ENCODE results near the gene PKNOX2. TPM values are rescaled to one million over a fixed set of nuclear protein-coding genes. Genes with fewer than 3 reads are reported as not detected.

PKNOX2 gene
- total RNA-seq, 4 donors from 2014 or later = 1.2 to 5.7 (median 2.2) TPM

DNA sequence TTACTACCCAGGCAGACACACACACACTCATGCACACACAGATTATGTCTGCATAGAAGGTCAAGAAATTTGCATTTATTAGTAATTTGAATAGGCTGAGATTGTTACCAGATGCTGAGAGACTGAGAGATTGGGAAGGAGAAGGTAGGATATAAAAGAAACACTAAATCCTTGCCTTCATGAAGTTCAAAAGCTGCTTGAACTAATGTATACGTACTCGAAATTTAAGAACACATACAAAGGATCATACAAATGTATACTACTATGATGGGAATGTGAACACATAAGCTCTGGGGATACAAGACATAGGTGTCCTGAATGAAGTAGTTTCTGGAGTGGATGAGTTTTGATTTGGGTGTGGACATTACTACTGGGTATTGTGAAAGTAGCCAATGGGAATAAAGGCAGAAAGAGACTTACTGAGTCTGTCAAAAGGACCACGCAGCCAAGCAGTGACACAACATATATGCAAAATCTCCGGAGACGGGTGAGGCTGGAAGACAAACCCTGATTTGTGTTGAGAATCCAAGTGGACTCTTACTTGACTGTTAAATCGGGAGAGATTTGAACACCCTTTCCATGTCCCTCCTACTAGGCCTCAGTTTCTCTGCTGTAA, 7.3 kb upstream of the PKNOX2 start:
- 86 to 92% methylated on average over 6 of the region's 6 CpGs for WGBS, 2 donors (ENCODE audit: low coverage in 1 of 2)
- H3K27ac ChIP-seq = no peak overlapping the region
- no peak for ATAC-seq
- TF ChIP-seq POLR2AphosphoS5 (IDR thresholded peaks at IDR 0.05) (no peak), EP300 (IDR thresholded peaks at IDR 0.05) (no peak), POLR2A (IDR thresholded peaks at IDR 0.05) (no peak)
- TF ChIP-seq, protein P1, sequence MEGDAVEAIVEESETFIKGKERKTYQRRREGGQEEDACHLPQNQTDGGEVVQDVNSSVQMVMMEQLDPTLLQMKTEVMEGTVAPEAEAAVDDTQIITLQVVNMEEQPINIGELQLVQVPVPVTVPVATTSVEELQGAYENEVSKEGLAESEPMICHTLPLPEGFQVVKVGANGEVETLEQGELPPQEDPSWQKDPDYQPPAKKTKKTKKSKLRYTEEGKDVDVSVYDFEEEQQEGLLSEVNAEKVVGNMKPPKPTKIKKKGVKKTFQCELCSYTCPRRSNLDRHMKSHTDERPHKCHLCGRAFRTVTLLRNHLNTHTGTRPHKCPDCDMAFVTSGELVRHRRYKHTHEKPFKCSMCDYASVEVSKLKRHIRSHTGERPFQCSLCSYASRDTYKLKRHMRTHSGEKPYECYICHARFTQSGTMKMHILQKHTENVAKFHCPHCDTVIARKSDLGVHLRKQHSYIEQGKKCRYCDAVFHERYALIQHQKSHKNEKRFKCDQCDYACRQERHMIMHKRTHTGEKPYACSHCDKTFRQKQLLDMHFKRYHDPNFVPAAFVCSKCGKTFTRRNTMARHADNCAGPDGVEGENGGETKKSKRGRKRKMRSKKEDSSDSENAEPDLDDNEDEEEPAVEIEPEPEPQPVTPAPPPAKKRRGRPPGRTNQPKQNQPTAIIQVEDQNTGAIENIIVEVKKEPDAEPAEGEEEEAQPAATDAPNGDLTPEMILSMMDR (IDR thresholded peaks at IDR 0.05) = no peak
- peaks cover 15% of the 10 kb centered on the region for H3K27me3 ChIP-seq
- H3K4me1 ChIP-seq = no peaks in the 10 kb centered on the region
- H3K9me3 ChIP-seq = no peaks in the 10 kb centered on the region
- H3K36me3 ChIP-seq = no peaks in the 10 kb centered on the region
- no peak overlapping the region for H3K4me3 ChIP-seq

DNA sequence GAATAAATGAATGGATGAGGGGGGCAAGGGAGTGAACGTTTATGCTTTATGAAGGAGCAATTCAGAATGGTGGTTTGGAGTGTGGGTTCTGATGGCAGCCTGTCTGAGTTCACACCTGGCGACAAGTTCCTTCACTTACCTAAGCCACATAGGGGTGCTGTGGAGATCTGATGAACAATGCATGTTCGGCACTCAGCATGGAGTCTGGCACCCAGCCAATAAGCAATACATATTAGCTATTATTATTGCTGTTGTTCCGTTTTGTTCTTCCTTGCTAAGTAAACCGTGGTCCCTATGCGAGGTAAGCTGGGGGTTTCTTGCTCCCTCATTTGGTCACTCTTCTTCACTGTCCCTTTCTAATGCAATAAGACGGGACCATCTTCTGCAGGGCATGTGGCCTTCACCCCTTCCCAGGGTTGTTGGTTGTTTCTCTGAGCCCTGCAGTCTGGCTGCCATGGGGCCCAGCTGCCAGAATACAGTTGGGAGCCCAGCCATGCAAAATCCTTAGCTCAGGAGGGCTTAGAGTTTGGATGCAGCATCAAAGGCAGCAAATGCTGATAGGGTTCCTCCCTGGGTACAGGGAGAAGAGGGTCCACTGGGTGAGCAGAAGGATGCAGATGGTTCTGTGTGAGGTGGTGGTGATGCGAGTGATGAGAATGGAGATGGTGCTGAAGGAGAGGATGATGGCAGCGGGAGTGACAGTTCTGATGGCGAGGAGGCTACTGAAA, 6.4 kb upstream of the PKNOX2 start:
- no peak for ATAC-seq
- 83 to 88% methylated on average over 8 to 10 of the region's 10 CpGs for WGBS, 2 donors (ENCODE audit: low coverage in 1 of 2)

DNA sequence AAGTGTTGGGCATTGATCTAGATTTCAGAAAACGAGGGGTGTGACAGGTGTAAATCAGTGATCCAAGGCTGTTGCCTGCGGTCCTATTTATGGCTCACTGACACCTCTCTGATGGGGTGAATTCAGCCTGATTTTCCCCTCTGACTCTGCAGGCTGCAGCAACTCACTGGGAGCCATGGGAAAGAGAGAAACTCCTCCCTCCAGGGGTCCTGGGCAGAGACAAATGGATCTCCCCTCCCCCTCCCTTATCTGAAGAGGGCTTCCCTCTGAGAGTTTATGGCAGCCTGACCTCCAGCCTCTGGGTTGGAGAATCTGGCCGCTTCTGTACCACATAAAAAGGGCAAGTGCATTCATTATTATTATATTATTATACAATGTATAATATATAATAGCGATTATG, 1.8 kb upstream of the PKNOX2 start:
- Histone ChIP-seq H3K4me3 (no peak overlapping the region), H3K27ac (no peak overlapping the region), H3K9me3 (no peaks in the 10 kb centered on the region), H3K4me1 (peaks cover 0 to 33% (median 0%) of the 10 kb centered on the region in 3 donors), H3K36me3 (no peaks in the 10 kb centered on the region), H3K27me3 (no peaks in the 10 kb centered on the region)
- 74 to 81% methylated on average over 3 to 4 of the region's 4 CpGs for WGBS, 2 donors (ENCODE audit: low coverage in 1 of 2)
- ATAC-seq = no peak
- TF ChIP-seq POLR2AphosphoS5 (IDR thresholded peaks at IDR 0.05) (no peak), EP300 (IDR thresholded peaks at IDR 0.05) (no peak), POLR2A (IDR thresholded peaks at IDR 0.05) (no peak)
- TF ChIP-seq, protein P1 (IDR thresholded peaks at IDR 0.05) = no peak

More for the DNA sequence above, 6.4 kb upstream of the PKNOX2 start:
- Histone ChIP-seq H3K36me3 (no peaks in the 10 kb centered on the region), H3K4me3 (no peak overlapping the region), H3K27me3 (peaks cover 15% of the 10 kb centered on the region), H3K27ac (no peak overlapping the region), H3K9me3 (no peaks in the 10 kb centered on the region), H3K4me1 (no peaks in the 10 kb centered on the region)
- TF ChIP-seq POLR2AphosphoS5 (IDR thresholded peaks at IDR 0.05) (no peak), EP300 (IDR thresholded peaks at IDR 0.05) (no peak), POLR2A (IDR thresholded peaks at IDR 0.05) (no peak)
- TF ChIP-seq, protein P1 (IDR thresholded peaks at IDR 0.05) = no peak

DNA sequence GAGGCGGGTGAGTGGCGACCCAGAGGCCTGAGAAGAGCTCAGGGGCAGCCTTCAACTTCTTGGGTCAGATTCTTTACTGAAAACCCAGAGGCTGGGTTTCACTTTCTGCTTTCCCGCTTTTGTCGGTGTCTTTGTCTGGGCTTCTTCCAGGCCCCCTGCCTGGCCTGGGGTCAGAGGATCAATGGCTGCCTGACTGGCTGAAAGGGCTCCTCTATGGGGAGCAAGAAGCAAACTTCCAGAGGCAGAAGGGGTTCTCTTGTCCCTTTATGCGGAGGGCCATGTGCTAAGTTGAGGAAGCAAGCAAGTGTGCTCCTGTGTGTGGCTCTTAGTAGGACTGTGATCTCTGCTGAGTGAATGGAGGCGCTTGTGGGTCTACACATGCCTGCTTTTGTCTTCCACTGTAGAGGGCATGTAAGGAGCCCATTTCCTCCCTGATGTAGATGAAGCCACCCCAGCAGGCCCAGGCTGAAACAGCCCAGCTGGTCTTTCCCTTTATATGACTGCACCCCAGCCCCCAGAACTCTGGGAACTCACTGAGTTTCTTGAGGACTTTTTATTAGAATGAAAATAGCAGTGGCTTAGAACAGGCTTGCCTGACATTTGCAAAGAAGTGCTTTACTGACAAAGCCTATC, 1.0 kb upstream of the PKNOX2 start:
- 87 to 92% methylated on average over 3 to 4 of the region's 6 CpGs for WGBS, 2 donors (ENCODE audit: low coverage in 1 of 2)
- Histone ChIP-seq H3K4me3 (no peak overlapping the region), H3K27ac (peak overlapping the region in 3 of 4 donors; percentile 84 to 91 (median 88)), H3K27me3 (no peaks in the 10 kb centered on the region), H3K4me1 (peaks cover 0 to 41% (median 0%) of the 10 kb centered on the region in 3 donors), H3K36me3 (no peaks in the 10 kb centered on the region), H3K9me3 (no peaks in the 10 kb centered on the region)
- no peak for ATAC-seq
- TF ChIP-seq, protein P1 (IDR thresholded peaks at IDR 0.05) = no peak
- no peak for TF ChIP-seq EP300 (IDR thresholded peaks at IDR 0.05)
- no peak for TF ChIP-seq POLR2AphosphoS5 (IDR thresholded peaks at IDR 0.05)
- TF ChIP-seq POLR2A (IDR thresholded peaks at IDR 0.05) = no peak

Data from gastroesophageal sphincter (tissue), 4 donors.